LNCAP (cell line): ENCODE data around the gene AGTRAP.

Source experiments
- CTCF ChIP-seq: fragments of 450-650 bp; IDR thresholded peaks from 2 replicates; pipeline ENCODE4 v1.5.1; 2017; ENCODE audit warnings: mild to moderate bottlenecking

The AGTRAP gene

DNA sequence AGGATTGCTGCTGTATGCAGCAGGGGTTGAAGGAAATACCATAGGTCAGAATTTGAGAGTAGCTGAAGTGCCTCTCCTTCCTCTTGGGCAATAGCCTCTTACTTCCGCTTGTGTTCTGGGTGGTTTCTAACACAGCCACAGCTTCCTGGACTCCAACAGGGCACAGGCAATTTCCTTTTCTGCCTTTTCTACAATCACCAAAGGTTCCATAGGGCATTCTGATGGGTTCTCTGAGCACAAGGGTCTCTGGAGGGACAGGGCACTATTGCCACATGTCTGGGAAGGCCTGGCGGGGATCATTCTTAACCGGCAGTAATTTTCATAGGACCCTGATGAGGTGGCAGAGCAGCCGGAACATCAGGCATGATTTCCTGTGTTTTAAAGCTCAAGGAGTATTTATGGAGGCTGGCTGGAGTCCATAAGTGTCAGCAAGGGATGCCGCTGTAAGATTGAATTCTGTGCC is 5.5 kb upstream of the AGTRAP start:
- TF ChIP-seq CTCF, result no peak

DNA sequence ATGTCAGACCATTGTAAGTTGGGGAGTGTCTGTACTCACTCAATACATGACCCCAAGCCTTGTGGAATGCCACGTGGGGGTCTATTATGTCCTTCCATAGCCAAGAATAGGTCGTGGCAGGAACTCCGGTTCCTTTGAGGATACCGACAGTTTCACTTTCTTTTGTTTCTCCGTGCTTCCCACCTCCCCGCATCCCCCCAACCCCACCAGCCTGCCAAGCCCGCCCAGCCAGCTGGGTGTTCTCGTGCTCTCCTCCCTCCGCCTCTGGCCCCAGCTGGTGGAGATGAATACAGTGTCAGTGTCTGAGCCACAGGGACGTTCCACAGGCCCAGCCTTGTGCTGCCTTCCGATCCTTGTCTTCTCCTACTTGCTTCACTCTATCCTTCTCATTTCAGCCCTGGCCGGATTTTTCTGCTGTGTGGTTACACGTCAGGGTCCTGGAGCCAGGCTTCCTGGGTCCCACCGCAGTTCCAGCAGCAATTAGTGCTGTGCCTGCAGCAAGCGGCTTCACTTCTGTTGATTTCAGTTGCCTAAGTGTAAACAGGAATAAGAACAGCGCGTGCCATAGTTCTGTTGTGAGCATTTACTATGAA is 4.1 kb upstream of the AGTRAP start:
- no peak for TF ChIP-seq CTCF

DNA sequence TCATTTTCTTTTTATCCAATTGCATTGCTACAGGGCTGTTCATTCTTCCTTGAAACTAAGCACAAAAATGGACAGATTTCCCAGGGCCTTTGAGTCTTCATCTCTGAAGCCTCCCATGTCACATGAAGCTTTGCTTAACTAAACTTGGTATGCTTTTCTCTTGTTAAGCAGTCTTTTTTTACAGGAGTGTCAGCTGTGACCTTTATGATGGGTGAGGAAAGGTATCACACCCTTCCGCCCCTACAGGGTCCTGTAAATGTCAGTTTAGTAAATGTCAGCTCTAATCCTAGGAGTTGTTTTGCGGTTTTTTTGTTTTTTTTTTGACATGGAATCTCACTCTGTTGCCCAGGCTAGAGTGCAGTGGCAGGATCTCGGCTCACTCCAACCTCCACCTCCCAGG is 2.6 kb upstream of the AGTRAP start:
- no peak for TF ChIP-seq CTCF

GRCh38 chr1:11735531-11735853 is 444 bp upstream of the AGTRAP start:
- no peak for TF ChIP-seq CTCF

GRCh38 chr1:11736746-11737639 is 1.1 kb downstream of the AGTRAP start:
- no peak for TF ChIP-seq CTCF

- no peak for TF ChIP-seq CTCF
These were observed 2.2 kb downstream of the AGTRAP start for GRCh38 chr1:11738096-11738495.

DNA sequence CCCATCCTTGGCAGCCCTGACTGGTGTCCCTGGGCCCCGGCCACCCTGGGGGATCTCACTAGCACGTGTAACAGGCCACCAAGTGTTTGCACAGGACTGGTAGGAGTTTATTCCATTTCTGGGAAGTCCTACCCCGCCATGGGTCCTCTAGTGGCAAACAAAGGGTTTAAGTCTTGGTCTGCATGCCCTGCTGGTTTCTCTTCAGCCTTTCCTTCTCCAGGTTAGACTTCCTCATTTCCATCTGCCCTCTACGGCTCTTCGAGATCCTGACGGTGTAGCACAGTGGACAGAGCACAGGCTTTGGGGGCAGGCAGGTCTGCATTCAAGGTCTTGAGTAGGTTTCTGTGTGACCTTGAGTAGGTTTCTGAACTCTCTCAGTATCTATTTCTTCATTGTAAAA is 2.8 kb downstream of the AGTRAP start:
- no peak for TF ChIP-seq CTCF
